ENCODE results near the gene PTPRO. TPM values are rescaled to one million over a fixed set of nuclear protein-coding genes. Genes with fewer than 3 reads are reported as not detected.

The PTPRO gene
- total RNA-seq, 1 experiment from 2014 or later = not detected

DNA sequence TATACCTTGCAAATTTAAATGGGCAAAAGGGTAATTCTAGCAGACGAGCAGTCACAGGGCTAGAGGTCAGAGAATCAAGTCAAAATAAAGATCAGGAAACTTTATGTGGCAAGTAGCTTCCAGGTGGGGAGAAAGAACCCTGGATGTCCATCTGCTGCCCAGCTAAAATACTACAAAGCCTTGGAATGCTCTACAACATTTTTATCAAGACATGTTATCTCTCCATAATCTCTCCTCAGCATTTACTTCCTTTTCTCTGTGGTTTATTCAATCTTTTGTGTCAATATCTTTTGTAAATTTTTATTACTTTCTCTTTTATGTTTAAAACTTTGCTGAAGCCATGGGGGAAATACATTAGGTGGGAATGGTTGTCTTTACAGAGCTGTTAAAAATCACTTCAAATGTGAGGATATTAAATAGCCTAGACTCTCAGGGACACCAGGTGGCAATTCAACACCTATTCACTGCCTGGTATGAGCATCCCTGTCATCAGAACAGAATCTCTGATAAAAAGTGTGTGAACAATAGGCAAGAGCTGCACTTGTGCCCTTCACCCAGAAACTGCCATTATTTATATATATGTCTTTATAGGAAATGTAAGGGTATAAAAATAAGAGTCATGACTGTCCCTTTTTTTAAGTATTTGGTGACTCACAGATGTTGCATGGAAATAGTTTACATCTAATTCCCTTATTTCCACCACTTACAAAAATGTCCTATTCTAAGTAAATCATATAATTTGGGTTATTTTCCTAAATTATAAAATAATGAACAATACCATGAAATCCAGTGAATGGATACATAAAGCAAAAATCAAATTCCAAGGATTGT lies 314.0 kb downstream of the PTPRO start:
- Histone ChIP-seq H4K20me1 (ENCODE audit: low read length) (no peaks in the 10 kb centered on the region), H3K27me3 (ENCODE audit: low read length) (no peaks in the 10 kb centered on the region), H2AFZ (ENCODE audit: low read length) (no peak overlapping the region), H3K27ac (ENCODE audit: low read length) (peak overlapping the region; percentile 92), H3K4me1 (ENCODE audit: insufficient read depth, low read length) (peaks cover 57% of the 10 kb centered on the region), H3K9me3 (ENCODE audit: low read length) (no peaks in the 10 kb centered on the region), H3K79me2 (ENCODE audit: low read length) (no peaks in the 10 kb centered on the region), H3K9me2 (replicated peaks; ENCODE audit: low read length) (no peaks in the 10 kb centered on the region), H3K36me3 (ENCODE audit: low read depth, low read length) (peaks cover 10% of the 10 kb centered on the region), H3F3A (ENCODE audit: low read length, unreplicated experiment) (no peaks in the 10 kb centered on the region), H3K9ac (ENCODE audit: low read length) (peak overlapping the region; percentile 65), H3K4me3 (ENCODE audit: low read length) (no peak overlapping the region), H3K4me2 (ENCODE audit: low read length) (peak overlapping the region; percentile 53)
- BruUV-seq (replicated peaks) = no TSS peak
- ChIA-PET CTCF (interaction anchor here (0.6 to 0.7 kb wide), 2 partner anchors 52 to 152 kb away, joined by 3 read pairs; partner anchors contain the start of gene EPS8), POLR2A (ENCODE audit: unreplicated experiment) (no interaction called here)
- intact Hi-C loops (cut with micrococcal nuclease) = loop anchor here (5.0 kb wide), 3 partner anchors 66 to 146 kb away; no protein-coding TSS in a partner anchor
- peak; percentile 33 for DNase-seq
- TF ChIP-seq CTCF (conservative IDR thresholded peaks at IDR 0.05; ENCODE audit: low read depth, low read length) (no peak; the same call in 1 of the 2 replicates), EZH2 (IDR thresholded peaks at IDR 0.05; ENCODE audit: low read length, unreplicated experiment) (no peak), EZH2phosphoT487 (IDR thresholded peaks at IDR 0.05; ENCODE audit: borderline replicate concordance, low read length) (no peak)
- peak; percentile 48 for ATAC-seq

GRCh38 chr12:15638231-15638630 lies 315.9 kb downstream of the PTPRO start:
- CTCF ChIA-PET = interaction anchor here (1.4 kb wide), 1 partner anchor 48 kb away, joined by 5 read pairs; no protein-coding TSS in a partner anchor
- Histone ChIP-seq H3K4me1 (ENCODE audit: insufficient read depth, low read length) (peaks cover 49% of the 10 kb centered on the region), H3K4me3 (ENCODE audit: low read length) (no peak overlapping the region), H2AFZ (ENCODE audit: low read length) (no peak overlapping the region), H3K9me2 (replicated peaks; ENCODE audit: low read length) (no peaks in the 10 kb centered on the region), H4K20me1 (ENCODE audit: low read length) (no peaks in the 10 kb centered on the region), H3K36me3 (ENCODE audit: low read depth, low read length) (peaks cover 10% of the 10 kb centered on the region), H3K9ac (ENCODE audit: low read length) (peak overlapping the region; percentile 65), H3K4me2 (ENCODE audit: low read length) (0 out of 2 replicates have a peak overlapping the region, but pooled peaks have one; percentile 53), H3F3A (ENCODE audit: low read length, unreplicated experiment) (no peaks in the 10 kb centered on the region), H3K27ac (ENCODE audit: low read length) (peak overlapping the region; percentile 92), H3K27me3 (ENCODE audit: low read length) (no peaks in the 10 kb centered on the region), H3K9me3 (ENCODE audit: low read length) (no peaks in the 10 kb centered on the region), H3K79me2 (ENCODE audit: low read length) (no peaks in the 10 kb centered on the region)
- no peak for TF ChIP-seq EZH2phosphoT487 (IDR thresholded peaks at IDR 0.05; ENCODE audit: borderline replicate concordance, low read length)
- no peak for TF ChIP-seq EZH2 (IDR thresholded peaks at IDR 0.05; ENCODE audit: low read length, unreplicated experiment)
- TF ChIP-seq CTCF (conservative IDR thresholded peaks at IDR 0.05; ENCODE audit: low read depth, low read length) = no peak
- ATAC-seq (peak; percentile 53), DNase-seq (no peak)
- POLR2A ChIA-PET (ENCODE audit: unreplicated experiment) = interaction anchor here (0.7 kb wide), 1 partner anchor 750 kb away, joined by 3 read pairs; no protein-coding TSS in a partner anchor
- BruUV-seq (replicated peaks) = no TSS peak
- intact Hi-C loops (cut with micrococcal nuclease) = loop anchor here (5.0 kb wide), 3 partner anchors 64 to 144 kb away; no protein-coding TSS in a partner anchor
